IMR-90 (cell line): ENCODE data around the gene KCNQ1. TPM values are rescaled to one million over a fixed set of nuclear protein-coding genes. Genes with fewer than 3 reads are reported as not detected.

Experiments
- ATAC-seq: fragments of 200-7000 bp; cut with Tn5 transposase; 2 replicates; pipeline ENCODE4 v1.9.1; 2020; ENCODE audit warnings: low read depth, mild to moderate bottlenecking, moderate library complexity
- BruUV-seq: library from RNA; stranded (reverse); fragments of 400-500 nt; replicated peaks from 2 replicates; lab custom pipeline; 2021; lab: Mats Ljungman, UMichigan
- CTCF ChIA-PET: fragments of 300-600 bp; formaldehyde crosslinking; extraction: SDS; loops from one replicate; lab custom pipeline; 2021; ENCODE audit warnings: antibody characterized with exemption; lab: Yijun Ruan, JAX
- POLR2A ChIA-PET: fragments of 300-600 bp; sonication (Branson Sonifier 250); formaldehyde crosslinking; loops from one replicate; lab custom pipeline; 2022; ENCODE audit warnings: antibody characterized with exemption; ENCODE audit not compliant: unreplicated experiment; lab: Charles Lee
- DNase-seq: peaks from one replicate; pipeline ENCODE4 v3.0.0; 2013
- H2AFZ ChIP-seq: replicated peaks from 2 replicates; pipeline ENCODE3; 2013; ENCODE audit warnings: low read length, mild to moderate bottlenecking; ENCODE audit not compliant: poor library complexity
- H2AK5ac ChIP-seq: 2 replicates; pipeline ENCODE4 v1.6.1; 2013; ENCODE audit warnings: low read depth, low read length, inconsistent platforms
- H2AK9ac ChIP-seq: replicated peaks from 2 replicates; pipeline ENCODE3; 2013; ENCODE audit warnings: mild to moderate bottlenecking, low read depth, low read length, moderate library complexity; ENCODE audit not compliant: poor library complexity
- H2BK120ac ChIP-seq: 2 replicates; pipeline ENCODE4 v1.6.1; 2013; ENCODE audit warnings: low read depth, low read length, inconsistent platforms
- H2BK15ac ChIP-seq: 3 replicates; pipeline ENCODE4 v1.6.1; 2013; ENCODE audit warnings: low read depth, low read length, inconsistent platforms
- H2BK20ac ChIP-seq: 2 replicates; pipeline ENCODE4 v1.6.1; 2013; ENCODE audit warnings: low read depth, mild to moderate bottlenecking, inconsistent platforms, low read length, moderate library complexity
- H2BK5ac ChIP-seq: 2 replicates; pipeline ENCODE4 v1.6.1; 2013; ENCODE audit warnings: mild to moderate bottlenecking, low read depth, low read length, inconsistent platforms; ENCODE audit not compliant: poor library complexity, severe bottlenecking
- H3K14ac ChIP-seq: replicated peaks from 2 replicates; pipeline ENCODE4 v1.6.1; 2013; ENCODE audit warnings: low read depth, low read length, inconsistent platforms
- H3K18ac ChIP-seq: 2 replicates; pipeline ENCODE4 v1.6.1; 2013; ENCODE audit warnings: low read depth, low read length, control low read depth
- H3K23ac ChIP-seq: 2 replicates; pipeline ENCODE4 v1.6.1; 2013; ENCODE audit warnings: low read depth, low read length, inconsistent platforms
- H3K27ac ChIP-seq: 2 replicates; pipeline ENCODE4 v1.5.1; 2013; ENCODE audit warnings: mild to moderate bottlenecking, control low read depth, low read length; ENCODE audit not compliant: insufficient read depth
- H3K27me3 ChIP-seq: 2 replicates; pipeline ENCODE4 v1.6.1; 2013; ENCODE audit warnings: low read length; ENCODE audit not compliant: control insufficient read depth, insufficient read depth
- H3K36me3 ChIP-seq: 2 replicates; pipeline ENCODE4 v1.6.1; 2013; ENCODE audit warnings: low read length, mixed read lengths; ENCODE audit not compliant: control insufficient read depth, insufficient read depth
- H3K4ac ChIP-seq: 2 replicates; pipeline ENCODE4 v1.6.1; 2013; ENCODE audit warnings: low read depth, low read length, inconsistent platforms
- H3K4me1 ChIP-seq: 2 replicates; pipeline ENCODE4 v1.6.1; 2013; ENCODE audit warnings: low read length, mixed read lengths; ENCODE audit not compliant: control insufficient read depth, insufficient read depth
- H3K4me2 ChIP-seq: 2 replicates; pipeline ENCODE4 v1.6.1; 2013; ENCODE audit warnings: low read depth, mild to moderate bottlenecking, control low read depth, low read length, moderate library complexity
- H3K4me3 ChIP-seq: 2 replicates; pipeline ENCODE4 v1.5.1; 2013; ENCODE audit warnings: low read depth, mild to moderate bottlenecking, control low read depth, low read length, moderate library complexity; ENCODE audit not compliant: insufficient read depth
- H3K56ac ChIP-seq: 2 replicates; pipeline ENCODE4 v1.6.1; 2013; ENCODE audit warnings: low read length, inconsistent platforms; ENCODE audit not compliant: insufficient read depth; ENCODE audit errors: extremely low read depth
- H3K79me1 ChIP-seq, 2 experiments: 2 replicates each; pipeline ENCODE4 v1.6.1; 2013; ENCODE audit warnings: low read length in 2 of 2, inconsistent platforms in 1 of 2, low read depth in 1 of 2
- H3K9ac ChIP-seq: 2 replicates; pipeline ENCODE4 v1.6.1; 2013; ENCODE audit warnings: low read depth, low read length, control low read depth
- H3K9me1 ChIP-seq: 2 replicates; pipeline ENCODE4 v1.6.1; 2013; ENCODE audit warnings: low read length, inconsistent platforms; ENCODE audit not compliant: insufficient read depth
- H3K9me3 ChIP-seq: 2 replicates; pipeline ENCODE4 v1.6.1; 2013; ENCODE audit warnings: low read length; ENCODE audit not compliant: control insufficient read depth, insufficient read depth
- H4K20me1 ChIP-seq: 2 replicates; pipeline ENCODE4 v1.6.1; 2013; ENCODE audit warnings: low read length, inconsistent platforms; ENCODE audit not compliant: insufficient read depth
- H4K5ac ChIP-seq: 2 replicates; pipeline ENCODE4 v1.6.1; 2013; ENCODE audit warnings: mild to moderate bottlenecking, low read depth, low read length, control low read depth
- H4K8ac ChIP-seq, 2 experiments: 2 replicates each; pipeline ENCODE4 v1.6.1; 2013; ENCODE audit warnings: low read depth in 2 of 2, low read length in 2 of 2, control low read depth in 1 of 2, inconsistent platforms in 1 of 2
- H4K91ac ChIP-seq: 2 replicates; pipeline ENCODE4 v1.6.1; 2013; ENCODE audit warnings: low read depth, low read length, inconsistent platforms; ENCODE audit not compliant: insufficient read depth
- BHLHE40 ChIP-seq: fragments of 150-350 bp; IDR thresholded peaks from 2 replicates; pipeline ENCODE4 v1.6.1; 2016; ENCODE audit warnings: mild to moderate bottlenecking, low read depth, low read length
- CEBPB ChIP-seq: IDR thresholded peaks from 2 replicates; pipeline ENCODE4 v1.6.1; 2012; ENCODE audit warnings: low read depth, low read length, improper control_type of control experiment
- CHD1 ChIP-seq: IDR thresholded peaks from 2 replicates; pipeline ENCODE4 v1.6.1; 2012; ENCODE audit warnings: low read depth, low read length, improper control_type of control experiment
- MAFK ChIP-seq: IDR thresholded peaks from 2 replicates; pipeline ENCODE4 v1.6.1; 2012; ENCODE audit warnings: low read depth, low read length, improper control_type of control experiment
- MXI1 ChIP-seq: IDR thresholded peaks from 2 replicates; pipeline ENCODE4 v1.6.1; 2012; ENCODE audit warnings: low read depth, mild to moderate bottlenecking, low read length, moderate library complexity, borderline replicate concordance
- POLR2A ChIP-seq: IDR thresholded peaks from 2 replicates; pipeline ENCODE4 v1.6.1; 2012; ENCODE audit warnings: mild to moderate bottlenecking, low read depth, low read length
- RAD21 ChIP-seq: IDR thresholded peaks from 2 replicates; pipeline ENCODE4 v1.6.1; 2012; ENCODE audit warnings: low read length, improper control_type of control experiment
- RCOR1 ChIP-seq: IDR thresholded peaks from 2 replicates; pipeline ENCODE4 v1.6.1; 2012; ENCODE audit warnings: mild to moderate bottlenecking, low read length, improper control_type of control experiment; ENCODE audit not compliant: insufficient replicate concordance
- SMC3 ChIP-seq: fragments of 150-350 bp; IDR thresholded peaks from 2 replicates; pipeline ENCODE4 v1.6.1; 2016; ENCODE audit warnings: low read depth, mild to moderate bottlenecking, antibody characterized with exemption, low read length, moderate library complexity
- WGBS, 2 experiments: methylation state at CpG; one replicate each; pipeline versions ENCODE4 v1.1.5 to v1.1.7; 2013; ENCODE audit warnings: missing lambda C conversion rate in 2 of 2; ENCODE audit not compliant: insufficient read length in 1 of 2; ENCODE audit errors: extremely low coverage in 2 of 2; 5-methylcytosine and 5-hydroxymethylcytosine counted together
- dilution Hi-C: fragments of 300-500 bp; cut with HindIII; formaldehyde crosslinking; loops from one replicate; pipeline ENCODE4 v1.14.3; 2018; ENCODE audit warnings: low sequenced_read_pairs; ENCODE audit not compliant: unreplicated experiment
- in situ Hi-C: fragments of 300-500 bp; cut with MboI; formaldehyde crosslinking; loops from 3 replicates; pipeline ENCODE4 v1.14.3; 2019; ENCODE audit warnings: low sequenced_read_pairs, inconsistent platforms, mixed read lengths
- intact Hi-C: fragments of 100-400 bp; cut with micrococcal nuclease; formaldehyde crosslinking; loops from 2 replicates; pipeline ENCODE4 v1.10.0; 2022
- polyA plus RNA-seq, 3 experiments: library from polyadenylated mRNA; depleted of rRNA; stranded (reverse); fragments of >200 nt; gene quantifications; 2 replicates each; pipeline ENCODE4 v1.2.3, GENCODE V29; 2012; ENCODE audit warnings: low replicate concordance in 1 of 3
- total RNA-seq: library from RNA; depleted of rRNA; stranded (reverse); fragments of >200 nt; gene quantifications from 2 replicates; pipeline ENCODE4 v1.2.3, GENCODE V29; 2012
- TF ChIP-seq, protein P1 (sequence below): fragments of 150-350 bp; IDR thresholded peaks from 2 replicates; pipeline ENCODE4 v1.6.1; 2017; ENCODE audit warnings: mild to moderate bottlenecking, antibody characterized with exemption, low read length, low read depth
- TF ChIP-seq, protein P2 (sequence below): conservative IDR thresholded peaks from 2 replicates; pipeline ENCODE4 v1.5.1; 2012; ENCODE audit warnings: mild to moderate bottlenecking, low read depth, low read length, improper control_type of control experiment
- TF ChIP-seq, protein P3 (sequence below): fragments of 150-350 bp; IDR thresholded peaks from 2 replicates; pipeline ENCODE4 v1.6.1; 2016; ENCODE audit warnings: low read depth, mild to moderate bottlenecking, low read length, moderate library complexity, borderline replicate concordance

Gene KCNQ1
- total and polyA plus RNA-seq, 2 of the 4 experiments (the other 2 are of a cell fraction): 0.07 TPM; not detected in 1

DNA sequence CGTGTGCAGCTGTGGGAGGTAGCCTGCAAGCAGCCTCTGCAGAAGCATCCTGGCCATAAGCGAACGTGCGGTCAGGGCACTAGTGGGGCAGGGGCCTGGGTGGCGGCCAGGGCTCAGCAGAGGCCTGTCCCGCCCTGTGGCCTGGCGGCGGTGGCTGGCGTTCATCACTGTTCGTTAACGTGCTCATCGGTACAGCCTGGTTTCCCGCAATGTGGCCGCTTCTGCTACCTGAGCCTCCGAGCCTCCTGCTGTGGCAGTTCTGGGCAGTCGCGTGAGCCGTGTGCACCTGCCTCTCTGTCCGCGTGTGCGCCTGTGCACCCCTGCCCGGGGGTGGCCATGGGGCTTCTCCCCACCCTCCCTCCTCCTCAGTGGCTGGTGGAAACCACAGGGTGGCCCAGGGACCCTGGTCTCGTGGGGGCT lies 137.1 kb downstream of the KCNQ1 start (continued):
- TF ChIP-seq, protein P1, sequence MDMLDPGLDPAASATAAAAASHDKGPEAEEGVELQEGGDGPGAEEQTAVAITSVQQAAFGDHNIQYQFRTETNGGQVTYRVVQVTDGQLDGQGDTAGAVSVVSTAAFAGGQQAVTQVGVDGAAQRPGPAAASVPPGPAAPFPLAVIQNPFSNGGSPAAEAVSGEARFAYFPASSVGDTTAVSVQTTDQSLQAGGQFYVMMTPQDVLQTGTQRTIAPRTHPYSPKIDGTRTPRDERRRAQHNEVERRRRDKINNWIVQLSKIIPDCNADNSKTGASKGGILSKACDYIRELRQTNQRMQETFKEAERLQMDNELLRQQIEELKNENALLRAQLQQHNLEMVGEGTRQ: no peak
- TF ChIP-seq RCOR1: no peak

DNA sequence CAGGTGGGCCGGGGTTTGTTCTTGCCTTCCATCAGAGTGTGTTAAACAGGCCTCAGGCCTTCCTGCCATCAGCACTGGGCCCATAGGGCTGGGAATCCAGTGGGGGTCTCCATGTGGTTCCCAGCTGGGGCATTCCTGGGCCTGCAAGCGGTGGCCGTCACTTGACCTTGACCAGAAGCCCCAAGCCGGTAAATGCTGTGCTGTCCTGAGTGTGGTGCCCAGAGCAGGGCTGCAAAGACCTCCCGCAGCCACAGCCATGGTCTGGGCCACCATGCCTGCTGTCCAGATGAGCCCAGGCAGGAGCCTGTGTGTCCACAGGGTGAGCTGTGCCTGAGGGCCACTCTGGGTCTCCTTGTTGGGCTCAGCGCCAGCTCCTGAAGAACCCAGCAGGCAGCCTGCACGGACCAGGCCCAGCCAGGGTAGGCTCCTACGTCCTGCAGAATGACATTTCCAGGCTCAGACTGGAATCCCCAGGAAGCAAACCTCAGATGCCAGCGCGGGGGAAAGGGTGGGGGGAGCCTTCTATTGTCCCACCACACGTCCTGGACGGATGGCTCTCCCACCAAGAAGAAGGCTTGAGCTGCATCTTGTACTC lies 137.6 kb downstream of the KCNQ1 start:
- Histone ChIP-seq H2AFZ (no peak overlapping the region), H3K9me1 (no peaks in the 10 kb centered on the region; the same call in 1 of the 2 replicates), H2AK9ac (no peak overlapping the region), H2BK5ac (no peak overlapping the region), H2BK15ac (no peak overlapping the region), H3K4me1 (no peaks in the 10 kb centered on the region), H2AK5ac (no peak overlapping the region), H4K20me1 (no peaks in the 10 kb centered on the region), H3K4ac (no peak overlapping the region), H3K18ac (no peak overlapping the region), H3K56ac (no peak overlapping the region), H4K8ac (no peak overlapping the region), H3K4me3 (no peak overlapping the region), H2BK120ac (no peak overlapping the region), H2BK20ac (no peak overlapping the region), H3K9me3 (no peaks in the 10 kb centered on the region), H3K79me1 (no peaks in the 10 kb centered on the region), H4K5ac (no peak overlapping the region), H3K36me3 (no peaks in the 10 kb centered on the region), H3K23ac (no peak overlapping the region), H3K27me3 (peaks cover 14% of the 10 kb centered on the region; the same call in 1 of the 2 replicates), H3K27ac (no peak overlapping the region), H4K91ac (no peak overlapping the region), H3K9ac (no peak overlapping the region), H3K14ac (no peak overlapping the region), H3K4me2 (no peak overlapping the region)
- dilution Hi-C loops (no loop called here), in situ Hi-C loops (no loop called here), intact Hi-C loops (no loop called here)
- ChIA-PET POLR2A (no interaction called here), CTCF (no interaction called here)
- ATAC-seq: no peak
- no TSS peak for BruUV-seq
- DNase-seq: no peak
- WGBS, 2 experiments: 59% methylated on average over 6 of the region's 12 CpGs; no CpG with 5 or more reads in 1 of the 2 experiments
- TF ChIP-seq CHD1 (no peak), BHLHE40 (no peak), CEBPB (no peak), SMC3 (no peak), RAD21 (no peak), MAFK (no peak), MXI1 (no peak), POLR2A (no peak), RCOR1 (no peak)
- TF ChIP-seq, protein P1: no peak
- TF ChIP-seq, protein P2, sequence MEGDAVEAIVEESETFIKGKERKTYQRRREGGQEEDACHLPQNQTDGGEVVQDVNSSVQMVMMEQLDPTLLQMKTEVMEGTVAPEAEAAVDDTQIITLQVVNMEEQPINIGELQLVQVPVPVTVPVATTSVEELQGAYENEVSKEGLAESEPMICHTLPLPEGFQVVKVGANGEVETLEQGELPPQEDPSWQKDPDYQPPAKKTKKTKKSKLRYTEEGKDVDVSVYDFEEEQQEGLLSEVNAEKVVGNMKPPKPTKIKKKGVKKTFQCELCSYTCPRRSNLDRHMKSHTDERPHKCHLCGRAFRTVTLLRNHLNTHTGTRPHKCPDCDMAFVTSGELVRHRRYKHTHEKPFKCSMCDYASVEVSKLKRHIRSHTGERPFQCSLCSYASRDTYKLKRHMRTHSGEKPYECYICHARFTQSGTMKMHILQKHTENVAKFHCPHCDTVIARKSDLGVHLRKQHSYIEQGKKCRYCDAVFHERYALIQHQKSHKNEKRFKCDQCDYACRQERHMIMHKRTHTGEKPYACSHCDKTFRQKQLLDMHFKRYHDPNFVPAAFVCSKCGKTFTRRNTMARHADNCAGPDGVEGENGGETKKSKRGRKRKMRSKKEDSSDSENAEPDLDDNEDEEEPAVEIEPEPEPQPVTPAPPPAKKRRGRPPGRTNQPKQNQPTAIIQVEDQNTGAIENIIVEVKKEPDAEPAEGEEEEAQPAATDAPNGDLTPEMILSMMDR: no peak
- TF ChIP-seq, protein P3, sequence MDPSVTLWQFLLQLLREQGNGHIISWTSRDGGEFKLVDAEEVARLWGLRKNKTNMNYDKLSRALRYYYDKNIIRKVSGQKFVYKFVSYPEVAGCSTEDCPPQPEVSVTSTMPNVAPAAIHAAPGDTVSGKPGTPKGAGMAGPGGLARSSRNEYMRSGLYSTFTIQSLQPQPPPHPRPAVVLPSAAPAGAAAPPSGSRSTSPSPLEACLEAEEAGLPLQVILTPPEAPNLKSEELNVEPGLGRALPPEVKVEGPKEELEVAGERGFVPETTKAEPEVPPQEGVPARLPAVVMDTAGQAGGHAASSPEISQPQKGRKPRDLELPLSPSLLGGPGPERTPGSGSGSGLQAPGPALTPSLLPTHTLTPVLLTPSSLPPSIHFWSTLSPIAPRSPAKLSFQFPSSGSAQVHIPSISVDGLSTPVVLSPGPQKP: no peak
